ENCODE measurements around the gene SORCS3. TPM values are rescaled to one million over a fixed set of nuclear protein-coding genes. Genes with fewer than 3 reads are reported as not detected.
"Not testable (repeated sequence)": the region's sequence is repeated elsewhere in the genome, so short reads cannot be mapped to it uniquely, and the experiment has no call there.

Gene SORCS3
- total and polyA plus RNA-seq, 11 donors: 0.03 to 0.19 (median 0.05) TPM; not detected in 8

DNA sequence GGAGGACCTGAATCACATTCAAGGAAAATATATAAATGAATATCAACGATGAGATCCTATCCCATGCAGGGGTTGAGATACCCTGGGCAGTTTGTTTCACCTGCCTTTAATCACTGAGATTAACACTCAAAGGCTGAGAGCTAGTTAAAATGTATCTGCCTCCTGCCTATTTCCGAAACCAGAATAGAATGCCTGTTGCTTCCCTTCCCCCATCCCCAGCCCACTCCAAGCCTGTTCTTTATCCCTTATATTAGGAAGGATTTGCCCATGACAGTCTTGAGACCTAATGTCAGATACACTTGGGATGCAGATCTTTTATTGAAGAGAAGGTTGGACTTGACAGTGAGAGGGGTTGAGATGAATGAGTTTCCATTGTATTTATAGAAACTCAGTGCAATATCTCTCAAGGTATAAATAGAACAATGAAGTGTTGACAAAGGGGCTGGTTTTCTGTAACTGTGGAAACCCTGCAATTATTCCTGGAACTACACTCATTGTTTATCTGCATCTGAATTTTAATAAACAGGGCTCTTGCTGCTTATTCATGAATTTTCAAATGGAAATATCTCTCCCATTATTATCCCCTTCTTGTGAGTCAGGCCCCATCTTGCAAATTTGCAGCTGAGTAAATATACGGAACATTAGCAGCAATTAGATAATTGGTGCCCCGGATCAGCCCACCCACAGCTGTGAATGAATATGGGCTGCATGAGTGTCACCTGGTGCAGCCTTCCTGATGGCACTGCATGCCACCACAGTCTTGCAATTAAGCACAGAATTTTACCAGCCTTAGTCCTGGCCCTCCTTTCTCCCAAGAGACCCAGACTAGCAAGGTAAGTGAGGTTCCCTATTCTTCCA lies 66.7 kb downstream of the SORCS3 start:
- WGBS, 4 donors: 21 to 38% (median 27%) methylated on average over 4 of the region's 4 CpGs
- TF ChIP-seq POLR2A (IDR thresholded peaks at IDR 0.05): no peak
- TF ChIP-seq, protein P1, sequence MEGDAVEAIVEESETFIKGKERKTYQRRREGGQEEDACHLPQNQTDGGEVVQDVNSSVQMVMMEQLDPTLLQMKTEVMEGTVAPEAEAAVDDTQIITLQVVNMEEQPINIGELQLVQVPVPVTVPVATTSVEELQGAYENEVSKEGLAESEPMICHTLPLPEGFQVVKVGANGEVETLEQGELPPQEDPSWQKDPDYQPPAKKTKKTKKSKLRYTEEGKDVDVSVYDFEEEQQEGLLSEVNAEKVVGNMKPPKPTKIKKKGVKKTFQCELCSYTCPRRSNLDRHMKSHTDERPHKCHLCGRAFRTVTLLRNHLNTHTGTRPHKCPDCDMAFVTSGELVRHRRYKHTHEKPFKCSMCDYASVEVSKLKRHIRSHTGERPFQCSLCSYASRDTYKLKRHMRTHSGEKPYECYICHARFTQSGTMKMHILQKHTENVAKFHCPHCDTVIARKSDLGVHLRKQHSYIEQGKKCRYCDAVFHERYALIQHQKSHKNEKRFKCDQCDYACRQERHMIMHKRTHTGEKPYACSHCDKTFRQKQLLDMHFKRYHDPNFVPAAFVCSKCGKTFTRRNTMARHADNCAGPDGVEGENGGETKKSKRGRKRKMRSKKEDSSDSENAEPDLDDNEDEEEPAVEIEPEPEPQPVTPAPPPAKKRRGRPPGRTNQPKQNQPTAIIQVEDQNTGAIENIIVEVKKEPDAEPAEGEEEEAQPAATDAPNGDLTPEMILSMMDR (IDR thresholded peaks at IDR 0.05): no peak
- ATAC-seq: peak; percentile 60 to 76 (median 72)

DNA sequence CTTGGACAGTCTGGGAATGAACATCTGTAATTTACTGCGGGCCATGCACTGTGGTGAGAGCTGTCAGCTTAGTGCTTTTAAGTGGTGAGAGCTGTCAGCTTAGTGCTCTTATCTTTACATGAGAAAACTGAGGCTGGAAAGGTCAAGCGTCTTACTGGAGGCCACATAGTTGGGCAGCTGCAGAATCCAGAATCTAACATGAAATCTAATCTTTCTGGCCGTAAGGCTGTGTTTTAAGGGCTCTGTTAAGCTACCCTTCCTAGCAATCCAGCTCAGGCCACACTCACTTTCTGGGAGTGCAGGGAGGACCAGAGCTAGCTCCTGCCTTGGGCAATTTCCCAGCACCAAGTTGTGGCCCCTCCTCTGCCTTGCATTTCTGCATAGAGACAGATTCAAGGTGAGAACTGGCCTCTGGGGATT lies 70.2 kb downstream of the SORCS3 start:
- Histone ChIP-seq H3K27ac (no peak overlapping the region), H3K9me3 (no peaks in the 10 kb centered on the region), H3K4me3 (no peak overlapping the region), H3K27me3 (no peaks in the 10 kb centered on the region), H3K36me3 (no peaks in the 10 kb centered on the region), H3K4me1 (peaks cover 0 to 31% (median 4%) of the 10 kb centered on the region in 12 donors)
- intact Hi-C loops (cut with DNase I): no loop called here
- ATAC-seq: peak in 3 of 4 donors; percentile 61 to 92 (median 90)
- DNase-seq: no peak
- 6 to 20% (median 15%) methylated on average over 3 of the region's 3 CpGs for WGBS, 4 donors
- TF ChIP-seq POLR2A (IDR thresholded peaks at IDR 0.05): no peak
- TF ChIP-seq, protein P1 (IDR thresholded peaks at IDR 0.05): no peak

More for the DNA sequence above, 66.7 kb downstream of the SORCS3 start:
- peak overlapping the region in 1 of 12 donors; percentile 59 for H3K27ac ChIP-seq
- intact Hi-C loops (cut with DNase I): no loop called here
- H3K36me3 ChIP-seq: no peaks in the 10 kb centered on the region
- peaks cover 0 to 31% (median 4%) of the 10 kb centered on the region in 12 donors for H3K4me1 ChIP-seq
- no peaks in the 10 kb centered on the region for H3K9me3 ChIP-seq
- H3K4me3 ChIP-seq: no peak overlapping the region
- H3K27me3 ChIP-seq: no peaks in the 10 kb centered on the region
- no peak for DNase-seq

DNA sequence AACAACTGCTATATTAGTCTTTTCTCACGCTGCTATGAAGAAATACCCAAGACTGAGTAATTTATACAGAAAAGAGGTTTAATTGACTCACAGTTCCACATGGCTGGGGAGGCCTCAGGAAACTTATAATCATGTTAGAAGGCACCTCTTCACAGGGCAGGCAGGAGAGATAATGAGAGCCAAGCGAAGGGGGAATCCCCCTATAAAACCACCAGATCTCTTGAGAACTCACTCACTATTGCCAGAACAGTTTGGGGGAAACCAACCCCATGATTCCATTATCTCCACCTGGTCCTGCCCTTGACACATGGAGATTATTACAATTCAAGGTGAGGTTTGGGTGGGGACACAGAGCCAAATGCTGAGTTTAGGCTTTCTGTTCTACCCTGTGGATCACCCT lies 89.5 kb downstream of the SORCS3 start:
- peaks cover 0 to 28% (median 0%) of the 10 kb centered on the region in 12 donors for H3K4me1 ChIP-seq
- intact Hi-C loops (cut with DNase I); H3K27me3 ChIP-seq; H3K27ac ChIP-seq; H3K36me3 ChIP-seq; DNase-seq; ATAC-seq; H3K4me3 ChIP-seq; H3K9me3 ChIP-seq: not testable (repeated sequence)
- 63 to 76% (median 73%) methylated on average over 2 of the region's 2 CpGs for WGBS, 4 donors

DNA sequence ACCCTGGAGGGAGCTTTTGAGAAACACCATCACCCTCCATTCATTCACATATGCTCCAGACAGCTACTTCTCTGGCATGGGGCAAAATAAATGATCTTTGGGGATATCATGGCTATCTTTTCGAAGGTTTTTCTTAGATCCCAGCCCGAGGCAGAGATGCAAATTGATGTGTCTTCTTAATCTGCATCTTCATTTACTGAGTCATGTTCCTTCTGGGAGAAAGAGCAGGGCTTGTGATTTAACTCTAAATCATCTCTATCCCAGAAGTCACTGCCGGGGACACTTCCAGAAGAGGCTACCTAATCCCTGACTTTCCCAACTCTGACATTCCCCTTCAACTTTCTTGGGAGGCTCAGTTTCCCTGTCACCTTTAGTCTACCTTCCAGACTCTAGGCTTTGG lies 90.1 kb downstream of the SORCS3 start:
- Histone ChIP-seq H3K4me1 (peaks cover 0 to 33% (median 0%) of the 10 kb centered on the region in 12 donors), H3K9me3 (no peaks in the 10 kb centered on the region), H3K36me3 (no peaks in the 10 kb centered on the region), H3K27ac (peak overlapping the region in 1 of 12 donors; percentile 65), H3K27me3 (no peaks in the 10 kb centered on the region), H3K4me3 (no peak overlapping the region)
- intact Hi-C loops (cut with DNase I): no loop called here
- no peak for ATAC-seq
- no peak for DNase-seq
- TF ChIP-seq, protein P1 (IDR thresholded peaks at IDR 0.05): no peak
- no peak for TF ChIP-seq POLR2A (IDR thresholded peaks at IDR 0.05)
- 73 to 82% (median 79%) methylated on average over 3 of the region's 3 CpGs for WGBS, 4 donors
